RCC 7860 (cell line): ENCODE measurements around the gene FGD5.

Experiments used
- DNase-seq: peaks from one replicate; pipeline ENCODE4 v3.0.0-alpha.2; 2015; ENCODE audit warnings: low spot score
- FAIRE-seq: peaks from 2 replicates; lab custom pipeline; 2012; peaks lifted over from hg19 to GRCh38; lab: Jason Lieb, UNC

Gene FGD5

GRCh38 chr3:14871456-14872200, 52.9 kb downstream of the FGD5 start:
- FAIRE-seq (no peak), DNase-seq (no peak)

DNA sequence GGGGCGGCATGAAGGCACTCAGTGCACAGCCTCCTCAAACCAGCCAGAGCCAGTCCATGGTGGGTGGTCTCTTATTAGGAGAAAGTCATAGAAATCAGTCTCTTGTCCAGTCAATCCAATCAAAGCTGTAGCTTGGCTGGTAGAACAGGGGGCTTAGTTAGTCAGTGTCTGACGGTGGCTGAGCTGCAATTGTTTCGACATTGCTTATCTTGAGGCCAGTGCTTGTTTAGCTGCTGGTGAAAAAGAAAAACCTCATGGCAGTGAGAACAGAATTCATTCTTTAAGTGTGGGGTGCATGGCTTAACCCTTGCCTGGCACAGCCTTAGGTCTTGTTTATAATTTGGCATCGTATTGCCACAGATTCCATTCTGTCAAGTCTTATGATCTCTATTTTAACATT, 53.9 kb downstream of the FGD5 start:
- FAIRE-seq (no peak), DNase-seq (no peak)

DNA sequence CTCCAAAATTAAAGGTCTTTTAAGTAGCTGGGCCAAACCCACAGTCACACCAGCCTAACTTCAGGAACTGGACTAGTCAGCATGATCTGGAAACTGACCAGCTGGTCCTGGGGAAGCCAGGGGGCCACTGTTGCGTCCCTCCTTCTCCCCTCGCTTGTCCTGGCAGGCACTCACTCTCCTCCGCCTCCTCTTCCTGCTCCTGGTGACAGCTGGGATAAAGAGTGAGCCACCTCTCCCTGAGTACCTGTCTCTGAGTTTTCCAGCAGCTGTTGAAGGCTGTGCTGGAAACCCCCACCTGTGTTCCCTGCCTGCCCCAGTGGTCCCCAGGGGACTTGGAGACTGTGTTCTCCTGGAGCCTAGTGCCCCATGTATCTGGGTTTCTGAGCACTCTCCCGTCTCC, 56.0 kb downstream of the FGD5 start:
- FAIRE-seq = no peak
- DNase-seq = no peak

DNA sequence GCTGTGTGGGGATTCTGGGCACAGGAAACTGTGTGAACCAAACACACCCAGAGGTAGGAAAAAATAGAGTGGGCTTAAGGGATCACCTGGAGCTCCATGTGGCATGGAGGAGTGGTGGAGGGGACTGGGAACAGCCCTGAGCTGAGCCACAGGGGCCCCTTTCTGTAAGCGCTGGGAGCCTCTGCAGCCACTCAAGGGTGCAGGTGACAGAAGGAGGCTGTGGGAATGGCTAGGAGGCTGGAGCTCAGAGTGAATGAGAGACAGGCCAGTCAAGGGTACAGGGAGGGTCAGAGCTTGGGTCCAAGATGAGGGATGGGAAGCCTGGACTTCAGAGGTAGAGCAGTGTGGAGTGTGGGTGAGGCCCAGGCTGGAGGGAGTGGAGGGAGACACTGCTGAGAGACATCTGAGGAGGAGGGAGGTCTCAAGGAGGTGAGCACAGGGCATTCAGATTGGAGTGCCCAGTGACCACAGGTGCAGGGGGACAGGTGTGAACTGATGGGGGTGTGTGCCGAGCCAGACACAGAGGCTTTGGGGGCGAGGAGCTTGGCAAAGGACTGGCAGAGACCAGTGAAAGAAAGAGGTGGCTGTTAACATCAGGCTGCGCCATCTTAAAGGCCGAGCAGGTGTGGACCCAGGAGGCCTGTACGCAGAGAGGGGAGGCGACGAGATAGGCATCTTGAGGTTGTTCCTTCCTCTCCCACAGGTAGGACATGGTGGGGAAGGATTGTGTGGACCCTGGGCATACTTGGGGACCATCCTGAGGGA, 56.8 kb downstream of the FGD5 start:
- FAIRE-seq (no peak), DNase-seq (no peak)

DNA sequence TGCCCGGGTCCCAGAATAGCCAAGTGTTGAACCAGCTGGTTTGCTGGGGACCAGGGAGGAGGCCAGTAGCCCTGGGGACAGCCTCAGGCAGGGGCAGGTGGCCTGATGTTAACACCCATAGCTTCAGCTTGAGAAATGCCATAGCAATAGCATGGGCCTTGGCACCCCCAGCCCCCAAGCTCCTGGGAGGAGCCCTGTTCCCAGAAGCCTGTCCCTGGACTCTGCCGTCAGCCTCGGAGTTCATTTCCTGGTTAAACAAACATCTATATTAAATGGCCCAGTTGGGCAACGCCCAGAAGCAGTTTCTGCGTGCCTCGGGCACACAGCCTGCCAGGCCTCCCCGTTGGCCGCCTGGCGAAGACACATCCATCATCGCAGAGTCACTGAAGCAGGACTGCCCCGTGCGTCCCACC, 58.2 kb downstream of the FGD5 start:
- DNase-seq (no peak), FAIRE-seq (no peak)

DNA sequence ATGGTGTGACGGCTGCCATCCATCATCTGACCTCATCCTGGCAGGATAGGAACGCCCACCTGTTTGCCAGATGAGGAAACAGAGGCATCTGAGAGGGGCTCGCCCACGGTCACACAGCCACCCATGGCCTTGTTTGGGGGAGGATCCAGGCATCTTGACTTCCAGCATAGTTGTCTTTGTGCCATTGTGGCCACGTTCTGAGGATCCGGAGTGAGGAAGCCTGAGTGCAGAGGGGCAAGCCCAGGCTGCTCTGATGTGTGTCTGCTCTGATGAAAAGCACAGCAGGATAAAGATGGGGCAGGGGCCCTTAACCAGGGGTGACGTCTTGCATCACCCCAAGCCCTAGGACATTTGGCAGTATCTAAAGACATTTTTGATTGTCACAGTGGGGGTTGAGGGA, 58.7 kb downstream of the FGD5 start:
- DNase-seq = no peak
- no peak for FAIRE-seq

DNA sequence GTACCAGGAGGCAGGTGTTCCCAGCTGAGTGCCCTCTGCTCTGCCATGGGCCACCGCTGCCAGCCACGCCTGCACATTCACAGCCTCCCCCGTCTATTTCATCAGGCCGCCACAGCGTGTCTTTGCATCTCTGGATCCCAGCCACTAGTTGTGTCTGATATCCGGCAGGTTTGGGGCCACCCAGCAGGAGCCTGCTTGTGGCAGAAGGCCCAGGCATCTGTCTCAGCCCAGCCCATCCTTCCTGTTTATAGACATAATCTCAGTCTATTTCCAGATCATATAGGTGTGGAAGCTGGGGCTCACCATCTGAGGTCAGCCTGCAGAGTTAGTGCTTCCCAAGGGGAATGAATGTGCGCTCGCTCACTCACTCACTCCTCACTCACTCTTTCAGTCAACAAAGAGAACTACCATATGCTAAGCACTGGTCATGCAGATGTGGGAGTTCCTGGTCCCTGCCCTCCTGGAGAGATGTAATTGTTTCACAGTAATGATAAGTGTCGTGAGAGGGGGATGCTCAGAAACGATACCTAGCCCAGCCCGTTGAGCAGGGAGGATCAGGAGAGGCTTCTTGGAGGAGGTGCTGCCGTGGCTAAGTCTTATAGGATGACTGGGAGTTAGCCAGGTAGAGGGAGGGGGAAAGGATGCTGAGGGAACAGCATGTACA, 60.6 kb downstream of the FGD5 start:
- FAIRE-seq (no peak), DNase-seq (no peak)

DNA sequence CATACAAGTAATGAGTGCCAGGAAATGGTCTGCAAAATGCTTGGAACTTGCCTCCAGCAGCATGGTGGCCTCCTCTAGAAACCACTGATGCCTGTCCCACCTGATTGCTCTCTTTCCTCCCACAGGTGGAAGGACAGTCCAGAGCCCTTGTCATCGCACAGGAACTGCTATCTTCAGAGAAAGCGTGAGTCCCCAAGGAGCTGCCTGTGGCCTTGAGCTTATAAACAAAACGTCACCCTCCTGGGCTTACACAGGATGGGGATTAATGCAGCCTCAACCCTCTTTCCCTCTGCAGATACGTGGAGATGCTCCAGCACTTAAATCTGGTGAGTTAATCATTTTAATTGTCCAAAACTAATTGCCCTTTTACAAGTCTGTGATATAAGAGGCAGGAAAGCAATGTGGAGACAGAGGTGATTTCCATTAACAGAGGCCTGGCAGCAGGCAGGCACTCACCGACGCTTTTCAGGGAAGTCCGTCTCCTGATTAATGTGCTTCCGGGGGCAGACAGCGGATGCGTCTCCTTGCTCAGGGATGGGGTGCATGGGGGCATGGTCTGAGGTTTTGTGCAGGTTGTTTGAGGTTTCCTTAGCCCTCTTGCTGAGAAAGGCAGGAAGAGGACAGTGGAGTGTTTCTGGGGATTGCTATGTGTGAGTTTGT, 61.8 kb downstream of the FGD5 start:
- no peak for FAIRE-seq
- DNase-seq = no peak

DNA sequence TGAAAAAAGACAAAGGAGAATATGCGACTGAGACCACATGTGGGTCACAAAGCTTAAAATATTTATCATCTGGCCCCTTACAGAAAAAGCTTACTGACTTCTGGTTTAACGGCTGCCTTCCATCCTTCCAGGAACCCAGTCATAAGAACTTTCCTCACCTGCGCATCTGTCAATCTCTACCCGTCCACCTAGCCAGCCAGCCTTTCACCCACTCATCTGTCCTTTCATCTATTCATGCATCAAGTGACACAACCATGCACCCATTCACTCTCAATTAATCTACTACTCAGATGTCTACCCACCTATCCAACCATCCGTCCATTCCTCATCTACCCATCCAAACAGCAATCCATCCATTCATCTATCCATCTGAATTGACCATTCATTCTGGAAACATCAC, 64.5 kb downstream of the FGD5 start:
- no peak for DNase-seq
- FAIRE-seq = no peak

DNA sequence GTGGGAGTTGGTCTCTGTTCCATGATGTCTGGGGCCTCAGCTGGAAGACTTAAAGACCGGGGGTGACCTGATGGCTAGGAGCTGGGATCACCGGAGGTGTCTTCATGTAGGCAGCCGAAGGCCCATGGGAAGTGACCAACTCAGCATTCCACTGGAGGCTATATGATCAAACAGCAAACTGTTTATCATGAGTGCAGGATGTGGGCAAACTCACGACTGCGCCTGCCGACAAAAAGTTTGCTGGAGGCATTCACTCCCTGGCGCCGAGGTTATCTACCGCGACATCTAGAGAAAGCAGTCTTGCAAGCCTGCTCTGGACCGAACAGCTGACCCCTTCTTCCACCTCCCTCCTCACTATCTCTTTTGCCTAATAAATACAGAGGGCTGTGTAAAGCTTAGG, 65.9 kb downstream of the FGD5 start:
- no peak for FAIRE-seq
- DNase-seq = no peak

GRCh38 chr3:14885307-14885706, 66.5 kb downstream of the FGD5 start:
- no peak for FAIRE-seq
- no peak for DNase-seq

- FAIRE-seq = no peak
- no peak for DNase-seq
Measured at GRCh38 chr3:14886101-14886500, 67.3 kb downstream of the FGD5 start.

DNA sequence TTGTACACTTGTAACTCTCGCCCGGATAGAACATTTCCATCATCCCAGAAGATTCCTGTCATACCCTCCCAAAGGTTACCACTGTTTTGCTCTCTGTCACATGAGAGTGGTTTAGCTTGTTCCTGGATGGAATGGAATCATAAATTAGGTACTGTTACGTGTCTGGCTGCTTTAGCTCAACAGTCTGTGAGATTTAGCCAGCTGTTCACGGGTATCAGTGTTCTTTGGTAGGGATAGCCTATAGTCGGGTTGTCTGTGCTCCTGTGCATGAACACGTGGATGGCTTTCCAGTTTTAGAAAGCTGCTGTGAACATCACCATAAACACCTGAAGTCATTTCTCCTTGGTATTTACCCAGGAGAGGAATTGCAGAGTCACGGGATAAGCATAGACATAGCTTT, 70.4 kb downstream of the FGD5 start:
- DNase-seq = no peak
- FAIRE-seq = no peak

DNA sequence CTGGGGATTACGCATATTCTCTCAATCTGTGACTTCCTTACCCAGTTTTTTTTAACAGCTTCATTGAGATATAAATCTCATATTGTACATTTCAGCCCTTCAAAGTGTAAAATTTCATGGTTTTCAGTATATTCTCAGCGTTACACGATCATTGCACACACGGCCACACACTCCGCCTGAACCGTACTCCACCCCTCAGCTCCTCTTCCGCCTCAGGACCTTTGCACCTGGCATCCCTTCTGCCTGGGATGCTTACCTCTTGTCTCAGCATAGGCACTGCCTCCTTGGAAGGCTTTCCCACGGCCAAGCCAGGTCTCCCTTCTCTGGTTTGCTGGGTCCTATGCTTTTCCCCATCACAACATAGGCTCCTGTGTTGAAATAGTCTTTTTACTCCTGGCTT, 71.2 kb downstream of the FGD5 start:
- DNase-seq (no peak), FAIRE-seq (no peak)

DNA sequence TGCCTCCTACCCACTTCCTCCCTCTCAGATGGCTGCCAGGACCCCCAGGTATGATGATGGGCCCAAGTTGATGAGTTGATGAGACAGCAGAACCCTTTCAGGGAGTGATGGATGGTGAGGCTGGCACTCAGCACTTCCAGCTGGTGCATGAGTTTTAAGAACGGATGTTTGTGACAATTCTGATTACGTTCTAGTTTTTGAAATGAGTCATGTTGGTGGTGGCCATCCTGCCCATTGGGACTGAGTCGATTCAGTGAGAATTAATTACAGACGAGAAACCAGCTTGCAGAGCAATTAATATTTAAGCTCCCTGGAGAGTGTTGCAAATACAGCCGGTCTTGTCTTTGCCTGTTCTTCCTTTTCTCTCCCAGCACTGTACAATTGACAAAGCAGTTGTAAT, 71.7 kb downstream of the FGD5 start:
- FAIRE-seq = no peak
- DNase-seq = no peak

GRCh38 chr3:14891135-14892132, 72.7 kb downstream of the FGD5 start:
- DNase-seq (no peak), FAIRE-seq (no peak)

DNA sequence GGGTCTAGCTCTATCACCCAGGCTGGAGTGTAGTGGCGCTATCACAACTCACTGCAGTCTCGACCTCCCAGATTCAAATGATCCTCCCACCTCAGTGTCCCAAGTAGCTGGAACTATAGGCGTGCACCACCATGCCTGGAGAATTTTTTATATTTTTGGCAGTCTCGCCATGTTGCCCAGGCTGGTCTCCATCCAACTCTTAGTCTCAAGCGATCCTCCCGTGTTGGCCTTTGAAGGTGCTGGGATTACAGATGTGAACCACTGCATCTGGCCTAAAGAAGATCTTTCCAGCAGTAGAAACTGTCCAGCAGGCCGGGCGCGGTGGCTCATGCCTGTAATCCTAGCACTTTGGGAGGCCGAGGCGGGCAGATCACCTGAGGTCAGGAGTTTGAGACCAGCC, 73.5 kb downstream of the FGD5 start:
- FAIRE-seq (no peak), DNase-seq (no peak)

DNA sequence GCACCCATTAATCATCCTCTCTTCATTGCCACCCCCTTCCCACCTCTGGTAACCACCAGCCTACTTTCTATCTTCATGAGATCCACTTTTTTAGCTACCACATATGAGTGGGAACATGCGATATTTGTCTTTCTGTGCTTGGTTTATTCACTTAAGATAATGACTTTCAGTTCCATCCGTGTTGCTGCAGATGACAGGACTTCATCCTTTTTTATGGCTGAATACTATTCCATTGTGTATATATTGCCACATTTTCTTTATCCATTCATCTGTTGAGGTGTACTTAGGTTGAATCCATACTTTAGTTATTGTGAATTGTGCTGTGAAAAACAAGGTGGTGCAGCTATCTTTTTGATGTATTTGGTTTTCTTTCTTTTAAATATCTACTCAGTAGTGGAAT, 75.3 kb downstream of the FGD5 start:
- DNase-seq (no peak), FAIRE-seq (no peak)

GRCh38 chr3:14897266-14897665, 78.5 kb downstream of the FGD5 start:
- FAIRE-seq = no peak
- no peak for DNase-seq

DNA sequence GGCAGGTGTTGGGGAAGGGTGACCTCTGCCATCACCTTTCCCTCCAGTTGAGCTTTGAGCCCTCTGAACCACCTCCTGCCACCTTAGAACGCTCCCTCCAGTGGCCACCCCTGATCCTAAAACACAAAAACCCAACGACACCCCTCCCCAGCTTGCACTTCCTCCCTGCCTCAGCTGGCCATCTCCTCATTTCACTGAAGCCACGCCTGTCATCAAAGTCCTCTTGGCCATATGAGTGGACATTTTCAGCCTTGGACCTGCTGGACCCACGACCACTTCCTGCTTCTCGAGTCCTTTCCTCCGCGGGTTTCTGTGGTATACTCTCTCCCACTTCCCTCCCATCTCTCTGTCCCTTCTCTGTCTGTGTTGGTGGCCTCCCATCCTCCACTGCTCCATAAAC, 80.2 kb downstream of the FGD5 start:
- DNase-seq (no peak), FAIRE-seq (no peak)
